Type B pancreatic cell (in vitro differentiated cells): ENCODE results near the gene DAZ3. TPM values are rescaled to one million over a fixed set of nuclear protein-coding genes. Genes with fewer than 3 reads are reported as not detected.
"Not testable (repeated sequence)": the region's sequence is repeated elsewhere in the genome, so short reads cannot be mapped to it uniquely, and the experiment has no call there.

Source experiments
- DNase-seq: peaks from one replicate; pipeline ENCODE4 v3.0.0; 2021; ENCODE audit warnings: mixed read lengths; ENCODE audit not compliant: unreplicated experiment; ENCODE audit errors: extremely low spot score
- H3K27ac Mint-ChIP-seq: 2 replicates; pipeline ENCODE4 v1.8.0; 2021; ENCODE audit warnings: mild to moderate bottlenecking, mixed read lengths
- H3K27me3 Mint-ChIP-seq: 2 replicates; pipeline ENCODE4 v1.8.0; 2021; ENCODE audit warnings: mixed read lengths
- H3K36me3 Mint-ChIP-seq: 2 replicates; pipeline ENCODE4 v1.8.0; 2021; ENCODE audit warnings: mixed read lengths
- H3K4me1 Mint-ChIP-seq: one replicate; pipeline ENCODE4 v1.8.0; 2021; ENCODE audit warnings: mixed read lengths; ENCODE audit not compliant: unreplicated experiment
- H3K4me3 Mint-ChIP-seq: 2 replicates; pipeline ENCODE4 v1.8.0; 2021; ENCODE audit warnings: mild to moderate bottlenecking, mixed read lengths
- H3K9me3 Mint-ChIP-seq: 2 replicates; pipeline ENCODE4 v1.8.0; 2021; ENCODE audit warnings: mixed read lengths
- long read RNA-seq: library from polyadenylated mRNA; unstranded; transcript quantifications from one replicate; pipeline ENCODE4 v2.0.0, GENCODE V29; 2020
- total RNA-seq: library from RNA; stranded (reverse); gene quantifications from 2 replicates; pipeline ENCODE4 v1.2.1, GENCODE V29; 2021; ENCODE audit warnings: low replicate concordance

The DAZ3 gene
- total RNA-seq = not detected in 2 replicates
- long read RNA-seq = 0 reads

GRCh38 chrY:24813293-24813692 is at the start of gene DAZ3:
Gene DAZ3 (minus strand): TSS chrY:24813393. CDS start chrY:24813185, 208 bp downstream.
- not testable (repeated sequence) for DNase-seq, H3K4me1 Mint-ChIP-seq, H3K4me3 Mint-ChIP-seq, H3K27me3 Mint-ChIP-seq, H3K27ac Mint-ChIP-seq, H3K36me3 Mint-ChIP-seq, H3K9me3 Mint-ChIP-seq

GRCh38 chrY:24833619-24834018 is 20.4 kb upstream of the DAZ3 start, which contains the start of gene DAZ4:
Gene DAZ4 (plus strand): TSS chrY:24833919. CDS start chrY:24834127, 208 bp downstream.
- not testable (repeated sequence) for H3K27ac Mint-ChIP-seq, H3K9me3 Mint-ChIP-seq, H3K27me3 Mint-ChIP-seq, H3K4me3 Mint-ChIP-seq, H3K36me3 Mint-ChIP-seq, H3K4me1 Mint-ChIP-seq, DNase-seq

GRCh38 chrY:24825069-24825468 is 11.9 kb upstream of the DAZ3 start:
- not testable (repeated sequence) for H3K9me3 Mint-ChIP-seq, H3K36me3 Mint-ChIP-seq, H3K4me1 Mint-ChIP-seq, H3K27ac Mint-ChIP-seq, H3K4me3 Mint-ChIP-seq, DNase-seq, H3K27me3 Mint-ChIP-seq

GRCh38 chrY:24824184-24824879 is 11.1 kb upstream of the DAZ3 start:
- H3K36me3 Mint-ChIP-seq, H3K9me3 Mint-ChIP-seq, DNase-seq: not testable (repeated sequence)

GRCh38 chrY:24821836-24822235 is 8.6 kb upstream of the DAZ3 start:
- DNase-seq, H3K4me3 Mint-ChIP-seq, H3K27me3 Mint-ChIP-seq, H3K27ac Mint-ChIP-seq, H3K9me3 Mint-ChIP-seq, H3K4me1 Mint-ChIP-seq, H3K36me3 Mint-ChIP-seq: not testable (repeated sequence)

More at GRCh38 chrY:24824184-24824879, 11.1 kb upstream of the DAZ3 start:
- H3K4me1 Mint-ChIP-seq, H3K27me3 Mint-ChIP-seq, H3K4me3 Mint-ChIP-seq, H3K27ac Mint-ChIP-seq: not testable (repeated sequence)

Other genes starting within 250 kb of the DAZ3 start
- not detected in 2 replicates for gene BPY2B, start 195.4 kb downstream of the DAZ3 start, total RNA-seq
- gene DAZ4, start 20.5 kb upstream of the DAZ3 start, total RNA-seq = not detected in 2 replicates
- gene BPY2C, start 238.7 kb upstream of the DAZ3 start, total RNA-seq = not detected in 2 replicates